ENCODE results near the gene PSAPL1.

PSAPL1 gene

GRCh38 chr4:7430368-7430964 is 4.3 kb downstream of the PSAPL1 start:
- DNase-seq = no peak

- no peak for DNase-seq
Measured at GRCh38 chr4:7429601-7430078, 5.1 kb downstream of the PSAPL1 start.

- DNase-seq = no peak
Measured at GRCh38 chr4:7429069-7429416, 5.7 kb downstream of the PSAPL1 start.

GRCh38 chr4:7428261-7429068 is 6.3 kb downstream of the PSAPL1 start:
- DNase-seq = no peak

GRCh38 chr4:7427831-7428260 is 6.9 kb downstream of the PSAPL1 start:
- DNase-seq = no peak

GRCh38 chr4:7427361-7427760 is 7.4 kb downstream of the PSAPL1 start:
- DNase-seq = no peak

- DNase-seq = no peak
Measured at GRCh38 chr4:7426525-7427171, 8.1 kb downstream of the PSAPL1 start.

- DNase-seq = no peak
Measured at GRCh38 chr4:7425591-7426468, 8.9 kb downstream of the PSAPL1 start.

- DNase-seq = no peak
Measured at GRCh38 chr4:7425124-7425523, 9.6 kb downstream of the PSAPL1 start.

- DNase-seq = no peak
Measured at GRCh38 chr4:7424553-7425111, 10.1 kb downstream of the PSAPL1 start.

GRCh38 chr4:7423801-7424552 is 10.8 kb downstream of the PSAPL1 start:
- no peak for DNase-seq

GRCh38 chr4:7423391-7423790 is 11.3 kb downstream of the PSAPL1 start:
- DNase-seq = no peak

GRCh38 chr4:7422898-7423180 is 11.9 kb downstream of the PSAPL1 start:
- DNase-seq = no peak

GRCh38 chr4:7422151-7422897 is 12.4 kb downstream of the PSAPL1 start:
- DNase-seq = no peak

GRCh38 chr4:7421356-7422150 is 13.2 kb downstream of the PSAPL1 start:
- DNase-seq = no peak

GRCh38 chr4:7420661-7421040 is 14.1 kb downstream of the PSAPL1 start:
- DNase-seq = no peak

GRCh38 chr4:7419961-7420660 is 14.6 kb downstream of the PSAPL1 start:
- DNase-seq = no peak

GRCh38 chr4:7418131-7418943 is 16.4 kb downstream of the PSAPL1 start:
- no peak for DNase-seq

- no peak for DNase-seq
Measured at GRCh38 chr4:7417639-7418038, 17.1 kb downstream of the PSAPL1 start.
